ENCODE data around the gene INHA.

- TF ChIP-seq POLR2A (IDR thresholded peaks at IDR 0.05; ENCODE audit: low read length), result no peak
- no peak for TF ChIP-seq GATA1 (IDR thresholded peaks at IDR 0.05; ENCODE audit: low read depth, low read length)
Observed at GRCh38 chr2:219561179-219562048, 10.7 kb upstream of the INHA start.
